Esophagus muscularis mucosa (tissue), 4 donors: ENCODE results near the gene MTHFR. TPM values are rescaled to one million over a fixed set of nuclear protein-coding genes. Genes with fewer than 3 reads are reported as not detected.

Experiments used
- DNase-seq: peaks from one replicate; pipeline ENCODE4 v3.0.0-alpha.2; 2017; ENCODE audit errors: extremely low spot score
- H3K27ac ChIP-seq, 4 donors: fragments of 200-600 bp; sonication (generic); replicated peaks in 1 of 4; 1 replicate in 3 of 4; 2 replicates in 1 of 4; pipeline ENCODE4 v1.5.1; 2016 to 2019; ENCODE audit warnings: mild to moderate bottlenecking in 1 of 4
- H3K27me3 ChIP-seq, 4 donors: fragments of 200-600 bp; sonication (generic); one replicate each; pipeline versions ENCODE4 v1.5.1 to v1.6.0; 2016 to 2019
- H3K36me3 ChIP-seq, 4 donors: fragments of 200-600 bp; sonication (generic); one replicate each; pipeline ENCODE4 v1.5.1; 2016 to 2019
- H3K4me1 ChIP-seq, 4 donors: fragments of 200-600 bp; sonication (generic); one replicate each; pipeline ENCODE4 v1.5.1; 2016 to 2019
- H3K4me3 ChIP-seq, 4 donors: fragments of 200-600 bp; sonication (generic); 1 replicate in 2 of 4; 2 replicates in 2 of 4; pipeline ENCODE4 v1.5.1; 2016 to 2019; ENCODE audit warnings: mild to moderate bottlenecking in 4 of 4, moderate library complexity in 1 of 4
- H3K9me3 ChIP-seq, 4 donors: fragments of 200-600 bp; sonication (generic); 1 replicate in 3 of 4; 2 replicates in 1 of 4; pipeline ENCODE4 v1.5.1; 2016 to 2019
- EP300 ChIP-seq: sonication (generic); formaldehyde crosslinking; IDR thresholded peaks from one replicate; pipeline ENCODE4 v1.6.1; 2017; ENCODE audit warnings: antibody characterized with exemption
- POLR2A ChIP-seq: fragments of 450-650 bp; IDR thresholded peaks from one replicate; pipeline ENCODE4 v1.6.1; 2017; ENCODE audit warnings: antibody characterized with exemption, moderate library complexity, mild to moderate bottlenecking, low read depth
- POLR2AphosphoS5 ChIP-seq, 2 donors: sonication (generic); formaldehyde crosslinking; IDR thresholded peaks; one replicate each; pipeline ENCODE4 v1.6.1; 2017; ENCODE audit warnings: antibody characterized with exemption in 2 of 2
- WGBS: methylation state at CpG from one replicate; pipeline ENCODE4 v1.1.5; 2018; 5-methylcytosine and 5-hydroxymethylcytosine counted together
- intact Hi-C: fragments of 100-400 bp; cut with DNase I; formaldehyde crosslinking; loops from one replicate; pipeline ENCODE4 v1.15.1; 2023
- total RNA-seq, 4 donors: library from RNA; depleted of rRNA; stranded (reverse); fragments of >200 nt; gene quantifications; one replicate each; pipeline versions ENCODE4 v1.1.0 to v1.2.1, GENCODE V29; 2016
- TF ChIP-seq, protein P1 (sequence below), 3 experiments: fragments of 200-600 bp in 2 of 3; fragments of 450-650 bp in 1 of 3; sonication (generic) in 2 of 3; IDR thresholded peaks; one replicate each; pipeline ENCODE4 v1.5.1; 2017 to 2019; ENCODE audit warnings: antibody characterized with exemption in 3 of 3, mild to moderate bottlenecking in 2 of 3, moderate library complexity in 1 of 3

MTHFR gene
- total RNA-seq, 4 donors from 2014 or later: 23.4 to 38.6 (median 26.8) TPM

DNA sequence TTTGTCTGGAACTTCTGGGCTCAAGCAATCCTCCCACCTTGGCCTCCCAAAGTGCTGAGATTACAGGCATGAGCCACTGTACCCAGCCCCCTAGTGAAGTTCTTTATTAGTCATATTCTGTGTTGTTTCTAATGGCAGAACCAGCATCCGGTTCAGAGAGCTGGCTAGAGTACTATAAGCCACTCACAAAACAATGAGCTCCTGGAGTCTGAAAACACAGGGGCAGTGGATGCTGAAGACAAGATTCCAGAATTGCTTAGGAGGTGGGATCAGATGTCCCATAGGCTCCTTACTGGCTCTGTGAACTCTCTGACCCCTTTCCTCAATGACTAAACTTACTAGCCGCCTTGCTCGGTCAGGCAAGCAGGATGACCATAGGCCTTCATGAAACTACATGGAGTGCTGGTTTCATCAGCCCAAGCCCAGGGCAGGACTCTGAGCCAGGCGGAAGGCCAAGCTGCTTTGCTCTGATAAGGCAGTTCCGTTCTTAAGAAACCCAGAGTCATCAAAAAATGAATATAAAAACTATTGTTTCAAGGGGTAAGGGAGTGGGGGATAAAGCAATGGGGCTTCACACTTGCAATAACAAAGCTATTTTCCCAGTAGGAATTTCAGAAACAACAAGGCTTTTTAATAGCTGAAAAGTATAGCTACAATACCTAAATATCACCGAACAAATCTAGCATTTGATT is 8.1 kb downstream of the MTHFR start:
- 87% methylated on average over 6 of the region's 6 CpGs for WGBS
- peaks cover 32 to 76% (median 69%) of the 10 kb centered on the region in 4 donors for H3K36me3 ChIP-seq
- H3K4me3 ChIP-seq: no peak overlapping the region
- TF ChIP-seq POLR2A (no peak), EP300 (no peak)
- TF ChIP-seq, protein P1, sequence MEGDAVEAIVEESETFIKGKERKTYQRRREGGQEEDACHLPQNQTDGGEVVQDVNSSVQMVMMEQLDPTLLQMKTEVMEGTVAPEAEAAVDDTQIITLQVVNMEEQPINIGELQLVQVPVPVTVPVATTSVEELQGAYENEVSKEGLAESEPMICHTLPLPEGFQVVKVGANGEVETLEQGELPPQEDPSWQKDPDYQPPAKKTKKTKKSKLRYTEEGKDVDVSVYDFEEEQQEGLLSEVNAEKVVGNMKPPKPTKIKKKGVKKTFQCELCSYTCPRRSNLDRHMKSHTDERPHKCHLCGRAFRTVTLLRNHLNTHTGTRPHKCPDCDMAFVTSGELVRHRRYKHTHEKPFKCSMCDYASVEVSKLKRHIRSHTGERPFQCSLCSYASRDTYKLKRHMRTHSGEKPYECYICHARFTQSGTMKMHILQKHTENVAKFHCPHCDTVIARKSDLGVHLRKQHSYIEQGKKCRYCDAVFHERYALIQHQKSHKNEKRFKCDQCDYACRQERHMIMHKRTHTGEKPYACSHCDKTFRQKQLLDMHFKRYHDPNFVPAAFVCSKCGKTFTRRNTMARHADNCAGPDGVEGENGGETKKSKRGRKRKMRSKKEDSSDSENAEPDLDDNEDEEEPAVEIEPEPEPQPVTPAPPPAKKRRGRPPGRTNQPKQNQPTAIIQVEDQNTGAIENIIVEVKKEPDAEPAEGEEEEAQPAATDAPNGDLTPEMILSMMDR (IDR thresholded peaks at IDR 0.05): no peak
- no peaks in the 10 kb centered on the region for H3K27me3 ChIP-seq
- no peaks in the 10 kb centered on the region for H3K9me3 ChIP-seq
- H3K4me1 ChIP-seq: peaks cover 17 to 43% (median 32%) of the 10 kb centered on the region in 4 donors
- peak overlapping the region in 3 of 4 donors; percentile 12 to 50 (median 42) for H3K27ac ChIP-seq
- no peak for DNase-seq
- intact Hi-C loops: no loop called here

DNA sequence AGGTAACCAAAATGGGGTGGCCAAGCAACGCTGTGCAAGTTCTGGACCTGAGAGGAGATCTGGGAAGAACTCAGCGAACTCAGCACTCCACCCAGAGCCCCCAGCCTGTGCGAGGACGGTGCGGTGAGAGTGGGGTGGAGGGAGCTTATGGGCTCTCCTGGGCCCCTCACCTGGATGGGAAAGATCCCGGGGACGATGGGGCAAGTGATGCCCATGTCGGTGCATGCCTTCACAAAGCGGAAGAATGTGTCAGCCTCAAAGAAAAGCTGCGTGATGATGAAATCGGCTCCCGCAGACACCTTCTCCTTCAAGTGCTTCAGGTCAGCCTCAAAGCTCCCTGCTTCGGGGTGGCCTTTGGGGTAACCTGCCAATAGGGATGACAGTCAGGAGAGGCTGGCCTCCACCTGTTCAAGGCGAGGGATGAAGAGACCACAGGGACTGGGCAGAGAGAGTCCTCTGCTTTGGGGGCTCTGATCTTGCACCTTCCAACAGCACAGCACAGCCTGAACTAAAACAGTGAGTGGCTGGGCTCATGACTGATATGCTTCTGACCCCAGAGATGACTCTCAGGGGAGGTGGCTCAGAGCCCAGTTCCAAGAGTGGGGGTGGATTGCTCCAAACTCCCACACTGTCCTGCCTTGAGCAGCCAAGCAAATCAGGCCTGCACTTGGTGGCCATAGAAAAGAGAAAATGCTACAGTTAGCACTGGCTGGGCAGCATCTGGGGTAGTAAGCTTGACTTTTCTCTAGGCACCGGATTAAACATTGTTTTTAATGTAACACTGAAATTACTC is 9.5 kb downstream of the MTHFR start:
- Histone ChIP-seq H3K27ac (peak overlapping the region in 2 of 4 donors; percentile 38 to 50), H3K36me3 (peaks cover 32 to 84% (median 76%) of the 10 kb centered on the region in 4 donors), H3K4me3 (no peak overlapping the region), H3K27me3 (no peaks in the 10 kb centered on the region), H3K4me1 (peaks cover 14 to 48% (median 28%) of the 10 kb centered on the region in 4 donors), H3K9me3 (no peaks in the 10 kb centered on the region)
- intact Hi-C loops: no loop called here
- no peak for DNase-seq
- no peak for TF ChIP-seq EP300
- no peak for TF ChIP-seq POLR2A
- no peak for TF ChIP-seq POLR2AphosphoS5 (IDR thresholded peaks at IDR 0.05)
- TF ChIP-seq, protein P1 (IDR thresholded peaks at IDR 0.05): no peak
- WGBS: 95% methylated on average over 15 of the region's 15 CpGs

DNA sequence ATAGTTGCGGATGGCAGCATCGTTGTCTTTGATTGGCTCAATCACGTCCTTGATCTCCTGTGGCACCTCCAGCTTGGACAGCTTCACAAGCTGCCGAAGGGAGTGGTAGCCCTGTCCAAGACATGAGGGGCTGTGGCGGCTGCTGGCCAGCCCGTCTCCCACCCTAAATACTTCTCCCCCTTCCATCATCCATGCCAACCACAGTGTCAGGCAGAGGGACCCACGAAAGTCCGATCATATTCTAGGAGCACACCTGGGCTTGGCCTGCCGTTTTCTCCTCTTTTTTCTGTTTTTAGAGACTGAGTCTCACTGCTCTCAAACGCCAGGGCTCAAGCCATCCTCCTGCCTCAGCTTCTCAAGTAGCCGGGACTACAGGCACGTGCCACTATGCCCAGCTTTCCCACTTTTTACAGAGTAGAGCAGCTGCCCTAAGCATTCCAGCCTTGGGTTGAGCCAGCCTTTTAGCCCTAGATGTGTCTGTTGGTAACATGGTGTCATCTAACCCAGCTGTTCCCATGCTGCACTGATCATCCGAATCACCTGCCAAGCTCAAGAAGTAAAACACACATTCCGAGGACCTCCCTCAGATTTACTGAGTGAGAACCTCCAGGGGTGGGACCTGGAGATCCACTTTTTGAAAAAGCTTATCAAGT is 10.4 kb downstream of the MTHFR start:
- H3K4me1 ChIP-seq: peaks cover 19 to 46% (median 31%) of the 10 kb centered on the region in 4 donors
- no peaks in the 10 kb centered on the region for H3K9me3 ChIP-seq
- intact Hi-C loops: no loop called here
- peaks cover 24 to 75% (median 67%) of the 10 kb centered on the region in 4 donors for H3K36me3 ChIP-seq
- no peak for DNase-seq
- WGBS: 87% methylated on average over 14 of the region's 14 CpGs
- TF ChIP-seq, protein P1 (IDR thresholded peaks at IDR 0.05): no peak
- TF ChIP-seq POLR2A: no peak
- no peak for TF ChIP-seq EP300
- TF ChIP-seq POLR2AphosphoS5 (IDR thresholded peaks at IDR 0.05): no peak
- no peak overlapping the region for H3K4me3 ChIP-seq
- no peaks in the 10 kb centered on the region for H3K27me3 ChIP-seq
- peak overlapping the region in 1 of 4 donors; percentile 34 for H3K27ac ChIP-seq

DNA sequence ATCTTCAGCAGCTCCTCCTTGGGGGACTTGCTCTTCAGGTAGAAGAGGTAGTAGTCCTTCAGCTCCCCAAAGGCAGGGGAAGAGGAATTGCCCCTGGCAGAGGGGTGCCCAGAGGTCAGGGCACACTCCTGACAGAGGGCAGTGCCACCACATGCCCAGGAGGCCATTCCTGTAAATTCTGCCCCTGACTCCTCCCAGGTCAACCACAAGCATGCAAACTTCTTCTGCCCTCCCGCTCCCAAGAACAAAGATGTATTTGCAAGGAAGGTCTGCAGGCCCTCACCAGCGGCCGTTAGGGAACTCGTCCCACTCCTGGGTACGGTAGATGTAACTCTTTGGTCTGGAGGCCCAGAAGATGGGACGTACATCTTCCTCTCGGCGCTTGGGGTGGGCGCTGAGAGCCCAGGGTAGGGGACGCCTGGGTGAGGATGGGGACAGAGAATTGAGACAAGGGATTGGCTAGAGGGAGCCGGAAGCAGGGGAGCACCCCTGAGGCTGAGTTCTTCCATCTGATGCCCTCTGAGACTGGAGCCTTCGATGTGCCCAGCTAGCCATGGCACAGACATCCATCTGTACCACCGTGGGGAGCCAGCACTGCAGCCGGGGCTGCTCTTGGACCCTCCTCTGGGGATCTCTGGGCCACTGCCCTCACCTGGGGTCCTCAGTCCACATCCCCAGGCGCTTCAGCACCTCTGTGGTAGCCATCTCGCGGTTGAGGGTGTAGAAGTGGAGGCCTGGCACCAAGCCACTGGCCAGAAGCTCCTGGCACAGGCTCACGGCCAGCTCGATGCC is 11.1 kb downstream of the MTHFR start:
- no peak for DNase-seq
- H3K4me1 ChIP-seq: peaks cover 27 to 53% (median 36%) of the 10 kb centered on the region in 4 donors
- intact Hi-C loops: no loop called here
- TF ChIP-seq, protein P1 (IDR thresholded peaks at IDR 0.05): no peak
- no peak for TF ChIP-seq POLR2AphosphoS5 (IDR thresholded peaks at IDR 0.05)
- no peak for TF ChIP-seq POLR2A
- TF ChIP-seq EP300: no peak
- H3K9me3 ChIP-seq: no peaks in the 10 kb centered on the region
- no peaks in the 10 kb centered on the region for H3K27me3 ChIP-seq
- 91% methylated on average over 17 of the region's 19 CpGs for WGBS
- peak overlapping the region in 1 of 4 donors; percentile 34 for H3K27ac ChIP-seq
- peaks cover 24 to 68% (median 62%) of the 10 kb centered on the region in 4 donors for H3K36me3 ChIP-seq
- no peak overlapping the region for H3K4me3 ChIP-seq
